ENCODE data around the gene APOC4.

The APOC4 gene

DNA sequence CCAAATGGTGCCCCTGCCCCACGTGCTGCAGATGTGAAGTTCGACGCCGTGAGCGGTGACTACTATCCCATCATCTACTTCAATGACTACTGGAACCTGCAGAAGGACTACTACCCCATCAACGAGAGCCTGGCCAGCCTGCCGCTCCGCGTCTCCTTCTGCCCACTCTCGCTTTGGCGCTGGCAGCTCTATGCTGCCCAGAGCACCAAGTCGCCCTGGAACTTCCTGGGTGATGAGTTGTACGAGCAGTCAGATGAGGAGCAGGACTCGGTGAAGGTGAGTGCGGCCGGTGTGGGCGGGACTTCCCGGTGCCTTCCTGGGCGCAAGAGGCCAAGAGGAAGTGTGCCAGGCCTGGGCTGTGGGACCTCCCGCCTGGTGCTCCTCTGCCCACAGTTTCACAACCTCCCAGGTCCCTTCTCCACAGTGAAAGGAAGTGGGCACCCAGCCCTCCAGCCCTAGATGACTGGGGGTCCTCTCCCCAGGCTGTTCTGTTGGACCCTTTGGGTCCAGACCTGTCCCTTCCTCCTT lies 45.2 kb downstream of the APOC4 start:
- Histone ChIP-seq H3K27ac (ENCODE audit: extremely low read depth, low read depth, low read length) (no peak overlapping the region), H3K9me3 (ENCODE audit: control insufficient read depth, insufficient read depth, low read depth, low read length) (no peaks in the 10 kb centered on the region), H3K36me3 (ENCODE audit: control insufficient read depth in 2 of 2, insufficient read depth in 1 of 2, low read length in 2 of 2) (peaks cover 33 to 89% of the 10 kb centered on the region in 2 experiments), H3K4me1 (ENCODE audit: control insufficient read depth, insufficient read depth, low read length) (no peaks in the 10 kb centered on the region), H3K4me3 (ENCODE audit: low read depth, low read length) (no peak overlapping the region)
- ChIA-PET POLR2A (interaction anchor here (0.6 to 1.3 kb wide), 2 partner anchors 52 to 590 kb away, joined by 4 to 6 read pairs; partner anchors contain the start of gene CLASRP), CTCF (interaction anchor here (1.1 to 2.8 kb wide), 3 partner anchors 12 to 299 kb away, joined by 3 to 22 read pairs (median 4); partner anchors contain the start of gene RELB)
- TF ChIP-seq ZNF555 (tag by site-specific recombination; conservative IDR thresholded peaks at IDR 0.05) = no peak
- TF ChIP-seq ZNF677 (tag by site-specific recombination; IDR thresholded peaks at IDR 0.05) = no peak
- no peak for TF ChIP-seq EGR2 (tag by site-specific recombination; IDR thresholded peaks at IDR 0.05; ENCODE audit: low read depth)
- TF ChIP-seq ZNF560 (tag by site-specific recombination; IDR thresholded peaks at IDR 0.05; ENCODE audit: borderline replicate concordance) = no peak
- TF ChIP-seq, protein P1, sequence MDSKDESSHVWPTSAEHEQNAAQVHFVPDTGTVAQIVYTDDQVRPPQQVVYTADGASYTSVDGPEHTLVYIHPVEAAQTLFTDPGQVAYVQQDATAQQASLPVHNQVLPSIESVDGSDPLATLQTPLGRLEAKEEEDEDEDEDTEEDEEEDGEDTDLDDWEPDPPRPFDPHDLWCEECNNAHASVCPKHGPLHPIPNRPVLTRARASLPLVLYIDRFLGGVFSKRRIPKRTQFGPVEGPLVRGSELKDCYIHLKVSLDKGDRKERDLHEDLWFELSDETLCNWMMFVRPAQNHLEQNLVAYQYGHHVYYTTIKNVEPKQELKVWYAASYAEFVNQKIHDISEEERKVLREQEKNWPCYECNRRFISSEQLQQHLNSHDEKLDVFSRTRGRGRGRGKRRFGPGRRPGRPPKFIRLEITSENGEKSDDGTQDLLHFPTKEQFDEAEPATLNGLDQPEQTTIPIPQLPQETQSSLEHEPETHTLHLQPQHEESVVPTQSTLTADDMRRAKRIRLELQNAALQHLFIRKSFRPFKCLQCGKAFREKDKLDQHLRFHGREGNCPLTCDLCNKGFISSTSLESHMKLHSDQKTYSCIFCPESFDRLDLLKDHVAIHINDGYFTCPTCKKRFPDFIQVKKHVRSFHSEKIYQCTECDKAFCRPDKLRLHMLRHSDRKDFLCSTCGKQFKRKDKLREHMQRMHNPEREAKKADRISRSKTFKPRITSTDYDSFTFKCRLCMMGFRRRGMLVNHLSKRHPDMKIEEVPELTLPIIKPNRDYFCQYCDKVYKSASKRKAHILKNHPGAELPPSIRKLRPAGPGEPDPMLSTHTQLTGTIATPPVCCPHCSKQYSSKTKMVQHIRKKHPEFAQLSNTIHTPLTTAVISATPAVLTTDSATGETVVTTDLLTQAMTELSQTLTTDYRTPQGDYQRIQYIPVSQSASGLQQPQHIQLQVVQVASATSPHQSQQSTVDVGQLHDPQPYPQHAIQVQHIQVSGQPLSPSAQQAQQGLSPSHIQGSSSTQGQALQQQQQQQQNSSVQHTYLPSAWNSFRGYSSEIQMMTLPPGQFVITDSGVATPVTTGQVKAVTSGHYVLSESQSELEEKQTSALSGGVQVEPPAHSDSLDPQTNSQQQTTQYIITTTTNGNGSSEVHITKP (tag by site-specific recombination; IDR thresholded peaks at IDR 0.05) = no peak

DNA sequence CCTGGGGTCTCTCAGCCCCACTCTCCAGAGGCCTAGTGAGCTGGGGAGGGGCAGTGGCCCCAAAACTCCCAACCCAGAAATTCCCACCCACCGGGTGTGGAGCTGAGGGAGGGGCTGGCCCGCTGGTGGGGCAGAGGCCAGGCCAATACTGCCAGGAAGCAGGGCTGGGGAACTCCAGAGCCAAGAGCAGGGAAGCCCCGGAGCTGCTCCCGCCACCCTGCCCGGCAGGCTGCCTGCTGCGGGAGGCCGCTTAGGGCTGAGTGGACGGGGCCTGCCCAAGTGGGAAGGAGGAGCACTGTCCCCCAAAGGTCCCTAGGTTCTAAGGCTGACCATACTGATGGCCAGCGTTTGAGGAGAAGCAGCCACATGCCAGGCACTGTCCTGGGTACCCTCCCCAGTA lies 46.2 kb downstream of the APOC4 start:
- Histone ChIP-seq H3K4me3 (ENCODE audit: low read depth, low read length) (no peak overlapping the region), H3K4me1 (ENCODE audit: control insufficient read depth, insufficient read depth, low read length) (no peaks in the 10 kb centered on the region), H3K9me3 (ENCODE audit: control insufficient read depth, insufficient read depth, low read depth, low read length) (no peaks in the 10 kb centered on the region), H3K36me3 (ENCODE audit: control insufficient read depth in 2 of 2, insufficient read depth in 1 of 2, low read length in 2 of 2) (peaks cover 23 to 88% of the 10 kb centered on the region in 2 experiments), H3K27ac (ENCODE audit: extremely low read depth, low read depth, low read length) (no peak overlapping the region)
- ChIA-PET POLR2A (interaction anchor here (0.6 to 2.5 kb wide), 2 partner anchors 13 to 21 kb away, joined by 3 to 11 read pairs; partner anchors contain the start of gene RELB), CTCF (interaction anchor here (0.8 to 2.9 kb wide), 8 partner anchors 8 to 350 kb away, joined by 3 to 22 read pairs (median 7); partner anchors contain the start of gene RELB)
- no peak for TF ChIP-seq IKZF3 (tag by site-specific recombination; IDR thresholded peaks at IDR 0.05)
- TF ChIP-seq ZNF768 (tag by site-specific recombination; IDR thresholded peaks at IDR 0.05) = no peak
- no peak for TF ChIP-seq ZNF335 (tag by site-specific recombination; conservative IDR thresholded peaks at IDR 0.05)
- no peak for TF ChIP-seq ZBTB21 (tag by site-specific recombination; IDR thresholded peaks at IDR 0.05)
- TF ChIP-seq ZNF660 (tag by site-specific recombination; IDR thresholded peaks at IDR 0.05) = no peak
- TF ChIP-seq ZNF10 (tag by site-specific recombination; IDR thresholded peaks at IDR 0.05) = no peak
- no peak for TF ChIP-seq GLI4 (tag by site-specific recombination; IDR thresholded peaks at IDR 0.05)
- TF ChIP-seq, protein P2, sequence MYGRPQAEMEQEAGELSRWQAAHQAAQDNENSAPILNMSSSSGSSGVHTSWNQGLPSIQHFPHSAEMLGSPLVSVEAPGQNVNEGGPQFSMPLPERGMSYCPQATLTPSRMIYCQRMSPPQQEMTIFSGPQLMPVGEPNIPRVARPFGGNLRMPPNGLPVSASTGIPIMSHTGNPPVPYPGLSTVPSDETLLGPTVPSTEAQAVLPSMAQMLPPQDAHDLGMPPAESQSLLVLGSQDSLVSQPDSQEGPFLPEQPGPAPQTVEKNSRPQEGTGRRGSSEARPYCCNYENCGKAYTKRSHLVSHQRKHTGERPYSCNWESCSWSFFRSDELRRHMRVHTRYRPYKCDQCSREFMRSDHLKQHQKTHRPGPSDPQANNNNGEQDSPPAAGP (tag by site-specific recombination; IDR thresholded peaks at IDR 0.05) = no peak
- TF ChIP-seq MEIS1 (CRISPR knock-in tag; IDR thresholded peaks at IDR 0.05; ENCODE audit: borderline replicate concordance) = no peak
- TF ChIP-seq HOXD13 (CRISPR knock-in tag; IDR thresholded peaks at IDR 0.05; ENCODE audit: borderline replicate concordance) = no peak
- TF ChIP-seq ZNF473 (tag by site-specific recombination; IDR thresholded peaks at IDR 0.05) = no peak
- TF ChIP-seq, protein P3, sequence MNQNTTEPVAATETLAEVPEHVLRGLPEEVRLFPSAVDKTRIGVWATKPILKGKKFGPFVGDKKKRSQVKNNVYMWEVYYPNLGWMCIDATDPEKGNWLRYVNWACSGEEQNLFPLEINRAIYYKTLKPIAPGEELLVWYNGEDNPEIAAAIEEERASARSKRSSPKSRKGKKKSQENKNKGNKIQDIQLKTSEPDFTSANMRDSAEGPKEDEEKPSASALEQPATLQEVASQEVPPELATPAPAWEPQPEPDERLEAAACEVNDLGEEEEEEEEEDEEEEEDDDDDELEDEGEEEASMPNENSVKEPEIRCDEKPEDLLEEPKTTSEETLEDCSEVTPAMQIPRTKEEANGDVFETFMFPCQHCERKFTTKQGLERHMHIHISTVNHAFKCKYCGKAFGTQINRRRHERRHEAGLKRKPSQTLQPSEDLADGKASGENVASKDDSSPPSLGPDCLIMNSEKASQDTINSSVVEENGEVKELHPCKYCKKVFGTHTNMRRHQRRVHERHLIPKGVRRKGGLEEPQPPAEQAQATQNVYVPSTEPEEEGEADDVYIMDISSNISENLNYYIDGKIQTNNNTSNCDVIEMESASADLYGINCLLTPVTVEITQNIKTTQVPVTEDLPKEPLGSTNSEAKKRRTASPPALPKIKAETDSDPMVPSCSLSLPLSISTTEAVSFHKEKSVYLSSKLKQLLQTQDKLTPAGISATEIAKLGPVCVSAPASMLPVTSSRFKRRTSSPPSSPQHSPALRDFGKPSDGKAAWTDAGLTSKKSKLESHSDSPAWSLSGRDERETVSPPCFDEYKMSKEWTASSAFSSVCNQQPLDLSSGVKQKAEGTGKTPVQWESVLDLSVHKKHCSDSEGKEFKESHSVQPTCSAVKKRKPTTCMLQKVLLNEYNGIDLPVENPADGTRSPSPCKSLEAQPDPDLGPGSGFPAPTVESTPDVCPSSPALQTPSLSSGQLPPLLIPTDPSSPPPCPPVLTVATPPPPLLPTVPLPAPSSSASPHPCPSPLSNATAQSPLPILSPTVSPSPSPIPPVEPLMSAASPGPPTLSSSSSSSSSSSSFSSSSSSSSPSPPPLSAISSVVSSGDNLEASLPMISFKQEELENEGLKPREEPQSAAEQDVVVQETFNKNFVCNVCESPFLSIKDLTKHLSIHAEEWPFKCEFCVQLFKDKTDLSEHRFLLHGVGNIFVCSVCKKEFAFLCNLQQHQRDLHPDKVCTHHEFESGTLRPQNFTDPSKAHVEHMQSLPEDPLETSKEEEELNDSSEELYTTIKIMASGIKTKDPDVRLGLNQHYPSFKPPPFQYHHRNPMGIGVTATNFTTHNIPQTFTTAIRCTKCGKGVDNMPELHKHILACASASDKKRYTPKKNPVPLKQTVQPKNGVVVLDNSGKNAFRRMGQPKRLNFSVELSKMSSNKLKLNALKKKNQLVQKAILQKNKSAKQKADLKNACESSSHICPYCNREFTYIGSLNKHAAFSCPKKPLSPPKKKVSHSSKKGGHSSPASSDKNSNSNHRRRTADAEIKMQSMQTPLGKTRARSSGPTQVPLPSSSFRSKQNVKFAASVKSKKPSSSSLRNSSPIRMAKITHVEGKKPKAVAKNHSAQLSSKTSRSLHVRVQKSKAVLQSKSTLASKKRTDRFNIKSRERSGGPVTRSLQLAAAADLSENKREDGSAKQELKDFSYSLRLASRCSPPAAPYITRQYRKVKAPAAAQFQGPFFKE (tag by site-specific recombination; IDR thresholded peaks at IDR 0.05; ENCODE audit: borderline replicate concordance) = no peak
- no peak for TF ChIP-seq ZNF266 (tag by site-specific recombination; IDR thresholded peaks at IDR 0.05; ENCODE audit: low read depth)
- no peak for TF ChIP-seq ZNF510 (tag by site-specific recombination; IDR thresholded peaks at IDR 0.05; ENCODE audit: insufficient replicate concordance)
- TF ChIP-seq, protein P4, sequence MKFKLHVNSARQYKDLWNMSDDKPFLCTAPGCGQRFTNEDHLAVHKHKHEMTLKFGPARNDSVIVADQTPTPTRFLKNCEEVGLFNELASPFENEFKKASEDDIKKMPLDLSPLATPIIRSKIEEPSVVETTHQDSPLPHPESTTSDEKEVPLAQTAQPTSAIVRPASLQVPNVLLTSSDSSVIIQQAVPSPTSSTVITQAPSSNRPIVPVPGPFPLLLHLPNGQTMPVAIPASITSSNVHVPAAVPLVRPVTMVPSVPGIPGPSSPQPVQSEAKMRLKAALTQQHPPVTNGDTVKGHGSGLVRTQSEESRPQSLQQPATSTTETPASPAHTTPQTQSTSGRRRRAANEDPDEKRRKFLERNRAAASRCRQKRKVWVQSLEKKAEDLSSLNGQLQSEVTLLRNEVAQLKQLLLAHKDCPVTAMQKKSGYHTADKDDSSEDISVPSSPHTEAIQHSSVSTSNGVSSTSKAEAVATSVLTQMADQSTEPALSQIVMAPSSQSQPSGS (tag by site-specific recombination; IDR thresholded peaks at IDR 0.05; ENCODE audit: low read depth) = no peak
